Adipose tissue (tissue), 3 donors: Measurements from ENCODE around the gene FRMD4B. TPM values are rescaled to one million over a fixed set of nuclear protein-coding genes. Genes with fewer than 3 reads are reported as not detected.

ENCODE experiments used
- H3K27ac ChIP-seq: one replicate; pipeline ENCODE4 v1.5.1; 2013; ENCODE audit warnings: low read depth, low read length
- WGBS, 3 donors: extraction: QIAGEN DNeasy Blood & Tissue Kit; methylation state at CpG; one replicate each; pipeline ENCODE4 v1.1.7; 2013; 5-methylcytosine and 5-hydroxymethylcytosine counted together
- polyA plus RNA-seq, 3 donors: library from polyadenylated mRNA; stranded (reverse); fragments of 200-250 nt; gene quantifications; one replicate each; pipeline ENCODE4 v1.2.3, GENCODE V29; 2013
- donor health status: healthy with polysubstance abuse.
- donor health status: Bipolar disorder and iron deficiency.
- donor health status: healthy.

The FRMD4B gene
- polyA plus RNA-seq, 3 donors, result 4.0 to 8.1 (median 6.2) TPM

DNA sequence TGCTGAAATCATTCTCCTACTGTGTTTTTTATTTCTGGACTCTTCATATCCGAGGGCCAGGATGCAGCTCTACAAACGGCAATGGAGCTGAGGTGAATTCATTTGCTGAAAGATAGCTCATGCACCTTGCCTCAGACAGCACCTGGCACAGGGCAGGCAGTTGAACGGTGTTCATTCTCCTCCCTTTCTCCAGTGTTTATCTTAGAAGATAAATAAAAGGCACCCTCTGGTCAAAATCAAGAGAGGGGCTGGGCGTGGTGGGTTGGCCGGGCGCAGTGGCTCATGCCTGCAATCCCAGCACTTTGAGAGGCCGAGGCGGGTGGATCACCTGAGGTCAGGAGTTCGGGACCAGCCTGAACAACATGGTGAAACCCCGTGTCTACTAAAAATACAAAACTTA, 184.2 kb downstream of the FRMD4B start:
- 63 to 91% (median 81%) methylated on average over 9 to 10 of the region's 10 CpGs for WGBS, 3 donors
- H3K27ac ChIP-seq, result no peak overlapping the region

DNA sequence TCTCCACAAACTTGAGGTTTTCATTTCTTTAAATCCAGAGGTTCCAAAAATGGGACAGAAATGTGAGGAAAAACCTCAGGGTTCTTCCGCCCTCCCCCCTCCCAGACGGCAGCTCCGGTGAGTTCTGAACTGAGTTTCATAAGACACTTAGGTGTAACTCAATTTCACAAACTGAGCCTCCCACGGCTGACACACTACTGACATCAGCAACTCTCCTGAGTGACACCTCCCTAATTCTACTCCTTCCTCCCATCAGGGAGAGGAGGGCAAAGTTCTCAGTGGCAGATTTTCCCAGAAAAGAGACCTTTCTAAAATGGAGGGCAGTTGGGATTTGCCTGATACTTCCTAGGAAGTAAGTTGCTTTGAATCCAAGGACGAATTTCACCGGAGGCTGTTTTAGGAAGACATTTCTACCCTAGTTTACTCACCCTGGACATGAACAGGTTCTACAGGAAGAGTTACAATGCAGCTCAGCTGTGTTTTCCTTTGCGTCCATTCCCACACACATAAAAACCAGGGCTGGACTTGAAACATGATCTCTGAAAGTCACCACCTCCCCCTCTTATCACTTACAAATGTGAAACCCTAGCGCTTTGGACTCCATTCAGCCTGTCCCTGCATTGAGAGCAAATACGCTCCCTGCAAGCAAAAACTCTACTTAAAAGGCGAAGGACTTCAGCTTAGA, 185.4 kb downstream of the FRMD4B start:
- WGBS, 3 donors, result 20 to 45% (median 40%) methylated on average over 10 of the region's 10 CpGs
- H3K27ac ChIP-seq, result no peak overlapping the region

DNA sequence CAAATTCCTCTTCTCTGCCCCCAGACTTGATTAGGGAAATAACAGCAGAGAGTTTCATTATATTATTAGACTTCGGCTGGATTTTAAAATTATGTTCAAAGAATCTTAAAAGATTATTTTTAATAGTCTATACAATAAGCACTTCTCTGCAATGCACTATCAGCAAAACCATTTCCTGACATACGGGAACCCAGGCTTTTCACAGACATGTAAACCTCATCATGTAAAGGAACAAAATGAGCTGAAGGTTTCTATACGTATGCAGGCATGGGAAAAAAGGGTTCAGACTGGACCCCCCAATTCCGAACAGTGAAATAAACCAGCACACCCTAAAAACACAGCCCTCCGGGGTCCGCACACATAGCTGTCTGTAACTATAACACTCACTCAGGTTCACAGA, 185.9 kb downstream of the FRMD4B start:
- 35 to 56% (median 49%) methylated on average over 6 of the region's 6 CpGs for WGBS, 3 donors
- no peak overlapping the region for H3K27ac ChIP-seq

GRCh38 chr3:69197922-69198530, 187.9 kb downstream of the FRMD4B start:
- WGBS, 3 donors, result 83 to 94% (median 83%) methylated on average over 8 of the region's 8 CpGs
- no peak overlapping the region for H3K27ac ChIP-seq

- 60 to 73% (median 60%) methylated on average over 6 of the region's 6 CpGs for WGBS, 3 donors
- no peak overlapping the region for H3K27ac ChIP-seq
These were observed 188.4 kb downstream of the FRMD4B start for GRCh38 chr3:69197455-69197854.

GRCh38 chr3:69196876-69197275, 189.0 kb downstream of the FRMD4B start:
- WGBS, 3 donors, result 78 to 96% (median 81%) methylated on average over 3 of the region's 3 CpGs
- no peak overlapping the region for H3K27ac ChIP-seq

DNA sequence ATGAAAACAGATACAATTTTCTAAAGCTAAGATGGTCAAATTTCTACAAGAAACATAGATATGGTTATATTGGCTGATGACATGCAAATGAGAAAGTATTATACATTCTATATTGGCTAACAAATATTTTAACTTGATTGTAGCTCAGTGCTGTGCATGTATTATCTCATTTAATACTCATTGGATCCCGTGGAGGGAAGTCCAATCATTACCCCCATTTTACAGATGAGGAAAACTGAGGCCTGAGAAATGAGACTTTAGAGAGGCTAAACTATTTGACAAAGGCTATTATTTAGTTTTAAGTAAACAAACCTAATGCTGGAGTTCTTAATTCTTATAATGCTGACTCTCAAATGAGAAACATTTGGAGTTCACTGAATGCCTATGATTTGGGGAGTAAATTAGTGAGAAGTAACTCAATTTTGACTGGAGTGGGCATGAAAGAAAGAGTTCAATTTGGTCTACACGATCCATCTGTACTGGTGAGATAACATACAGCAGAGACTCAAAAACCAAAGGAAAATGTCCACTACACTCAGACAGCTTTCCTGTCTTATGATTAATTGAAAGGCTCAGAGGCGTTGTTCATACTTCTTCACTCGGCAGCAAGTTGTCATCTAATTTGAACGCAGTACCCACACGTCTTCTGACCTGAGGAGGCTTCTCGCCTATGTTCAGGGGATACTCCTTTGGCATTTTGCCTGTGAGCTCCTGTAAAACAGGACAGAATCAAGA, 191.3 kb downstream of the FRMD4B start:
- 64 to 70% (median 70%) methylated on average over 7 of the region's 7 CpGs for WGBS, 3 donors
- H3K27ac ChIP-seq, result no peak overlapping the region

DNA sequence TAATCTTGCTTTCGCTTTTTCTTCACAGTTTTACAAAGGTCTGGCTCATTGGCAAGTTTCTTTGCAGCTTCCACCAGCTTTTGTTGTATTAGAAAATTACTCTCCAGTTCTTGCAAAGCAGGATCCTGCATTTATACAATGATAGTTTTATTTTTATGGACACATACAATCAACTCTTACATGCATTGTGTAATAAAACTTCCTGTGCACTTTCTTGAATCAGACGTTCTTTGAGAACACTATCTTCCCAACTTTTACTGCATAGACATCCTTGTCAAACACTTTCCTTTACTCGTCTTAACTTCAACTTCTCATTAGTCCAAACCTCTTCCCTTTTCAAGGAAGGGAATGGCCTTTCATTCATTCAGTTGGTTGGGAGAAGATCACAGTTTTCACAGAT, 192.1 kb downstream of the FRMD4B start:
- H3K27ac ChIP-seq, result no peak overlapping the region
- WGBS, 3 donors, result 62 to 79% (median 68%) methylated on average over 3 of the region's 3 CpGs

DNA sequence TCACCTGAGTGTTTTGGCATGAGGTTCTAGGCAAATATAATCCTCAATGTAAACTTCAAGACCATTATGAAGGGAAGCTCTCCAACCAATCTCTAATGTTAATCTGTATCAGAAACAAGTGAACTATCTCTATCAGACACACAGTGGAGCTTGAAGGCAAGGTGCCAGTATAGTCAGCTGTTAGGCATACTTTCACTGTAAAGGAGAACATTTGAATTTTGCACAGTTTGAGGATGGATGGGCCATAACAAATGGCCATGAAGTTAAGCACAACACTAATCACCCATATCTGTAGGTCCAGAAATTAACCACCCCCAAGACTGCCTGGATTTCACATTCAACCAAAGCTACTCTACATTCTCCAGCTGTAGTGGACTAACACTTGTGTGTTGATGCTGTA, 194.4 kb downstream of the FRMD4B start:
- no peak overlapping the region for H3K27ac ChIP-seq

DNA sequence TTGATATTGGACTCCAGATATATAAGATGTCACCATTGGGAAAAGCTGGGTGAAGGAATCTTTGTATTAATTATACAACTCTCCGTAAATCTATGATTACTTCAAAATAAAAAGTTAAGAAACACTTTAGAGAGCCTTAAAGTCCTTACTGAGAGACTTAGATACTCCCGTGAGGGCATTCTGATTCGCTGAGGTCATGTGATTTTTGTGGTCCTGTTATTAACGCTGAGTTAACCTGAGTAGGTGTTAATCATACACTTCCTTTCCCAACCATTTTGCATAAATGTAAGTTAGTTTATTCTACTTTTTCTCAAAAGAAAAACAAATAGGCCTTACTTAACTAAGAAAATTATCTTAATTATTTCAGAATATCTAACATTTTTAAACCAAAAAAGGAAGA, 196.4 kb downstream of the FRMD4B start:
- H3K27ac ChIP-seq, result no peak overlapping the region
- WGBS, 3 donors, result 86 to 94% (median 87%) methylated on average over 4 of the region's 4 CpGs

- H3K27ac ChIP-seq, result no peak overlapping the region
- 88 to 99% (median 96%) methylated on average over 4 of the region's 4 CpGs for WGBS, 3 donors
These were observed 199.3 kb downstream of the FRMD4B start for GRCh38 chr3:69186575-69187093.

GRCh38 chr3:69182588-69183316, 203.1 kb downstream of the FRMD4B start:
- WGBS, 3 donors, result 87 to 91% (median 89%) methylated on average over 8 of the region's 8 CpGs
- no peak overlapping the region for H3K27ac ChIP-seq

GRCh38 chr3:69181592-69182211, 204.2 kb downstream of the FRMD4B start:
- WGBS, 3 donors, result 70 to 74% (median 74%) methylated on average over 9 of the region's 9 CpGs

GRCh38 chr3:69180869-69181591, 204.9 kb downstream of the FRMD4B start:
- no peak overlapping the region for H3K27ac ChIP-seq
- WGBS, 3 donors, result 89 to 92% (median 90%) methylated on average over 23 of the region's 23 CpGs

More at GRCh38 chr3:69181592-69182211, 204.2 kb downstream of the FRMD4B start:
- no peak overlapping the region for H3K27ac ChIP-seq

GRCh38 chr3:69179740-69180372, 206.0 kb downstream of the FRMD4B start:
- WGBS, 3 donors, result 76 to 83% (median 83%) methylated on average over 4 of the region's 4 CpGs
- H3K27ac ChIP-seq, result no peak overlapping the region

DNA sequence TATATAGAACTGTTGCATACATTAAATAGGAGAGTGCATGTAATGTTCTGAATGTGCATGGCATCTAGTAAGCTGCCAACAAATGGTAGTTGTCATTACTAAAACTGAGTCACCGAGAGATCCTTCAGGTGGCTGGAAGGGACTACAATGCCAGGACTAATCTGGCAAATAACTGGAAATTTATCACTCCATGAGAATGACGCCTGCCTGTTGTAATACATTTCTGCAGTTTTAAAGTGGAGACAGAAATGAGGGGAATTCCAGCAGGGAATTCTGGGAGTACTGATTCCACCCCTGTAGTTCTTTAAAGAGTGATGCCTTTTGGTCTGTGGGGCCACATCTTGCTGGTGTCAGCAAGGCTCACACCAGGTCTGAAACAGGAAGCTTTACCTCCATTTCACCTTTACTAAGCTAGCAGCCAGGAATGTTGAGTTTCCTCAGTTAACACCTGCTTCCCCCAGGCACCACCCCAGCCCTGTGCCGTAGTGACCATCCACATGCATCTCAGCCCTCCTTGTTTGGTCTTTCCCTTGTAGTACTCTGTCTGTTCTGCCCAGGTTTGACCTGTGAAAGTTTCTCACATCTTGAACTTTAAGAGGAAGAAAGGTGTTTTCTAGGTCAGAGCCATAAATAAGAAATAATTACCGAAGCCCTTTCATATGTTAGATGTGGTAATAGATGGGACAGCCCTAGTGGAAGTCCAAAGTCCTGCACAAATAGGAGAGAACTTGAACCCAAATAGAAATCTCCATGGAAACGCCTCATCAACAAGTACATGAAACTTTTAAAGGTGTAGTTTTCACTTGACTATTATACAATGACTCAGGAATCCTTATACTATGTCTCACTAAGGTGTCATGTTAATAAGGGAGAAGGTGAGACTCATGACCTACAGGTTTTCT, 206.8 kb downstream of the FRMD4B start:
- WGBS, 3 donors, result 60 to 86% (median 79%) methylated on average over 5 of the region's 5 CpGs
- no peak overlapping the region for H3K27ac ChIP-seq
